ENCODE measurements around the gene CCDC91.
"Not testable (repeated sequence)": the region's sequence is repeated elsewhere in the genome, so short reads cannot be mapped to it uniquely, and the experiment has no call there.

CCDC91 gene

DNA sequence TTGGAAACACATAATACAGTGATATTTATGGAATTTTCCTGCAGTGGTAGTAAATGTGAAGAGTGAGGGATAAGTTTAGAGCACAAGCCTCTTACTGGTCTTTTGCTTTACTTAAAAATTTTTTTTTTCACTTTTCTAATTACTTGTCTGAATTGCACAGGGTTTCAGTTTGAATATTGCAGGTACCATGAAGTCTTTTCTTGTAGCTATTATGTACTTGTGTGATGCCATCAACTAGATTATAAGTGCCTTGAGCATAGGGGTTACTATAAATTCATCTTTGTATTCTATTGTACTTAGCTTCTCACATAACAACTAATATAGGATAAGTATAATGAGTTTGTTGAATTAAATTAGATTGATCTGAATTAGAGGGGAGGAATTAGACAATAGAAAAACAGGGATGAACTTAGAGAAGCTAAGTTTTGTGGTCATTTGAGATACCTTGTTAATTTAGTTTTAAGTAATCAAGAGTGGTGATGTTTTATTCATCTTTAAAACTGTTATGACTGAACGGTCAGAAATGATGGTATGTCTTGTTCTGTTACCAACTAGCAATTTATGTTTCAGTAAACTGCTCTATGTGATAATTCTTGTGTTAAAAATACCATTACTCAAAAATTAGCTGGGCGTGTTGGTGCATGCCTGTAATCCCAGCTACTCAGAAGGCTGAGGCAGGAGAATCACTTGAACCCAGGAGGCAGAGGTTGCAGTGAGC, 42.1 kb downstream of the CCDC91 start:
- no peak for DNase-seq (ENCODE audit: low read depth, low spot score)

- no peak for DNase-seq (ENCODE audit: low read depth, low spot score)
These were observed 44.2 kb downstream of the CCDC91 start for GRCh38 chr12:28234444-28234843.

GRCh38 chr12:28235015-28235414, 44.8 kb downstream of the CCDC91 start:
- DNase-seq (ENCODE audit: low read depth, low spot score): no peak

GRCh38 chr12:28235985-28236384, 45.7 kb downstream of the CCDC91 start:
- no peak for DNase-seq (ENCODE audit: low read depth, low spot score)

DNA sequence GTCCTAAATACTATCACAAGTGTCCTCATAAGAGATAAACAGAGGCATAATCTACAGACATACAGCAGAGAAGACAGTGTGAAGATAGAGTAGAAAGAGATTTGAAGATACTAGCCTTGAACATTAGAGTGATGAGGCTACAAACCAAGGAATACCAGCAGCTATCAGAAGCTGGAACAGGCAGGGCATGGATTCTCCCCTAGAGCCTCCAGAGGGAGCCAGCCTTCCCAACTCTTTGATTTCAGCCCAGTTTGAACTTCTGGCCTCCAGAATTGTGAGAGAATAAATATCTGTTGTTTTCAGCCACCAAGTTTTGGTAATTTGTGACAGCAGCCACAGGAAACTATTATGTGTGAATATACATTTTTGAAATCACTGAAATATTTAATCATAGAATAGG, 47.2 kb downstream of the CCDC91 start:
- DNase-seq (ENCODE audit: low read depth, low spot score): no peak

DNA sequence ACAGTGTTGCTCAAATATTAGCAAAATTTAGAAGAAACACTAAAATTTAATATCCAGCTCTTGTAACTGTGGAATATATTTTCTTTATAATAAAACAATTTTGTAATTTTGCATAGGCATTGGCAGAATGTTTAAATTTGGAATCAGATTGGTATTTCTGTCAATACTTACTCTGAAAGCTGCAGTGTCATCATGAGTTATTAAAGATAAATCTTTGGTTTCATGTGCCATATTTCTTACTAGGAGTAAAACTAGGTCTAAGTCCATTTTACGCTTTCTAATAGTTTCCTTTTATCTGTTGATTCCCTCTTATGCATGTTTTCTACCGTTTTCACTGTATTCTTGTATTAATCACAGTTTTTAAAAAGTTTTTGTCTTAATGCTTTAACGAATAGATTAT, 49.7 kb downstream of the CCDC91 start:
- no peak for DNase-seq (ENCODE audit: low read depth, low spot score)

- no peak for DNase-seq (ENCODE audit: low read depth, low spot score)
These were observed 50.6 kb downstream of the CCDC91 start for GRCh38 chr12:28240853-28241252.

DNA sequence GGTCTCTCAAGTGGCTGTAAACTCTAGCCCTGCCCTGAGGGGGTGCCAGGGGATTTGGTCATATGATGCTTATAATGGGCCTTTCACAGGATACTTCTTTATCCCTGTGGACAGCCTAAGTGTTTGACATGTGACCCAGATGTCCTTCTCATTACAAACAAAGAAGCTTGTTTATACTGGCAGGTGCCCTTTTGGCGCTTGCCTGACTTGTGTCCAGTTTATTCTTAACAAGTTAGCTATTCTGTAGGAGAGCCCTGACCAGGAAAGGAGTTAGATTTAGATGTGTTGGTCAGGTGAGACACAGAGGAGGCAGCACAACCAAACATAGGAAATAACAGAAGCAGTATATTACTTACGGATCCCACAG, 51.9 kb downstream of the CCDC91 start:
- DNase-seq (ENCODE audit: low read depth, low spot score): no peak

GRCh38 chr12:28242496-28243309, 52.4 kb downstream of the CCDC91 start:
- no peak for DNase-seq (ENCODE audit: low read depth, low spot score)

- no peak for DNase-seq (ENCODE audit: low read depth, low spot score)
These were observed 53.0 kb downstream of the CCDC91 start for GRCh38 chr12:28243310-28243633.

DNA sequence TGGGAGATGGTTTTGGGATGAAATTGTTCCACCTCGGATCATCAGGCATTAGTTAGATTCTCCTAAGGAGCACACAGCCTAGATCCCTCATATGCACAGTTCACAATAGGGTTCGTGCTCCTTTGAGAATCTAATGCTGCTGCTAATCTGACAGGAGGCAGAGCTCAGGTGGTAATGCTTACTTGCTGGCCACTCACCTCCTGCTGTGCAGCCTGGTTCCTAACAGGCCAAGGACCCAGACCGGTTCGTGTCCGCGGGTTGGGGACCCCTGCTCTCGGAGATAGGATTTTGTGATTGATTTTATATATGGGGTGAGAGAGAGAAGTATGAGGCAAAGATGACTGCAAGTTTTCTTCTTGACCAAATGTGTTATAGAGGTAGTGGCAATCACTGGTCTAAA, 57.5 kb downstream of the CCDC91 start:
- no peak for DNase-seq (ENCODE audit: low read depth, low spot score)

DNA sequence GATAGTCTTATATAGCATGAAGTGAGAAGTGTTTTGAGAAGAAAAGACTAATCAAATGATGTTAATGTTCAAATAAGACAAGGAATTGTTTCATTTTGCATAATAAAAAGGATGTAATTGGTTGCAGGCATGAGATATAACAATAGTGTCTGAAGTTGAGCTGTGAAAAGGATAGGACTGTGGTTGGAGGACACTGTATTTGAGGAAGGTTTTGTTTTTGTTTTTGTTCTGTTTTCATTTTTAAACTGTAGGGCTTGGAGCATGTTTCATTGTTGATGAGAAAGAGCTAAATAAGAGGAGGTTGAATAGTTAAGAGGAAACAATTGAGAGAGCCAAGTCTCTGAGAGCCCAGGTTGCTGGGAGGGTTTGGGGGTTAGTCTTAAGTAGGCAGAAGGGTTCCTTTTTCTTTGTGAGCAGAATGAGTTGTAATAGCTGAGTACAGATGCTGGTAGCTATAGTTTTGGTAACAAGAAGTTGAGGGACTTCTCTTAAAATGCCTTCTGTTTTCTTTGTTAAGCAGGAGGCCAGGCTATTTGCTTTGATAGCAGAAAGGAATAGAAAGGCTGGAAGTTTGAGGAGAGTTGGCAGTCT, 58.4 kb downstream of the CCDC91 start:
- DNase-seq (ENCODE audit: low read depth, low spot score): no peak

DNA sequence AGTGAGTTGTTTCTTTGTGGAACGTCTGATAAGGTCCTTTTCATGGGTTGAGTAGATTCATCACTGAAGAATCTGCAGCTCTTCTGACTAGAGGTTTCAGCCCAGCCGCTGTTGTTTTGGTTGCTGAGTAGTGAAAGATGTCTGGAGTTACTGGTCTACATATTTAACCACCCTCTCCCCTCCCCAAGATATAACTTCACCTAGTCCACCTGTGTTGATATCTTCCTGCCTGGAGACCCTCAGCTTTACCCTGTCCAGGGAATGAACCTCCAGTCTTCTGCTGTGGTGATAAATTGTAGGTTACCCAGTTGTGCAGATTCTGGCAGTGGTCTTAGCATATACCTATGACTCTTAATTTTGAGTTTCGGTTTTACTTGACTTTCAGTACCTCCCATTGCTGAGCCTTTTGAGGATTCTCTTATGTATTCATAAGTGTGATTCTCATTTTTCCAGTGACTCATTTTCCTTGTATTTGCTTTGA, 62.9 kb downstream of the CCDC91 start:
- DNase-seq (ENCODE audit: low read depth, low spot score): no peak

- no peak for DNase-seq (ENCODE audit: low read depth, low spot score)
These were observed 67.2 kb downstream of the CCDC91 start for GRCh38 chr12:28257411-28257810.

- no peak for DNase-seq (ENCODE audit: low read depth, low spot score)
These were observed 68.7 kb downstream of the CCDC91 start for GRCh38 chr12:28258998-28259397.

DNA sequence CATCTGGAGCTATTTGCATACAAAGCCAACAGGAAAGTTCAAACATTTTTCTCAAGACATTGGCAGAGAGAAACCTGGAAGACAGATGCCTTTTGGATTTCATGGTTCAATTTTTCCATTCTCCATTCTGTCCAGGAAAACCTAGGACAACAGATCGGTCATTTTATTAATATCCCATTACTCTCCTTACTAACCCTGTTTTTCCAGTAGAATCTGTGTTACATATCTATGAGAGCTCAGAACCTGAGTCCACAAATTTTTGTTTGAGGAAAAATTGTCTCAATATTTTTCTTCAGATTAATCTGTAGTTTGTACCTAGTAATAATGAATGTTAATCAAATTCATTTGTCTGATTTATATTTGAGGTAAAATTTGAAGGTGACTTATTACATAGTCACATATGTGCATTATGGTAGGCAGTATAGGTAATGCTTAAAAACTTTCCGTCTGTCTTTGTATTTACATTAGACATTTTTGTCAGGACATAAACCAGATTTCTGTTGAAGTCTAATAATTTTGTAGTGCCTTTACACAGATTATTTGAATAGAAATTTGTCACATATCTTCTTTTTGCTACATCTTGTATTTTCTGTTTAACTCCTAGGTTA, 75.3 kb downstream of the CCDC91 start:
- no peak for DNase-seq (ENCODE audit: low read depth, low spot score)

GRCh38 chr12:28267920-28268607, 77.8 kb downstream of the CCDC91 start:
- DNase-seq (ENCODE audit: low read depth, low spot score): not testable (repeated sequence)

- no peak for DNase-seq (ENCODE audit: low read depth, low spot score)
These were observed 78.5 kb downstream of the CCDC91 start for GRCh38 chr12:28268608-28269229.

- DNase-seq (ENCODE audit: low read depth, low spot score): no peak
These were observed 79.6 kb downstream of the CCDC91 start for GRCh38 chr12:28269851-28270250.

- no peak for DNase-seq (ENCODE audit: low read depth, low spot score)
These were observed 88.2 kb downstream of the CCDC91 start for GRCh38 chr12:28278499-28278898.

GRCh38 chr12:28278960-28279359, 88.7 kb downstream of the CCDC91 start:
- no peak for DNase-seq (ENCODE audit: low read depth, low spot score)

Measured in brain pericyte (primary cell).